Effector memory CD4-positive, alpha-beta T cell (primary cell): ENCODE data around the gene BAZ2B.

ENCODE experiments used
- DNase-seq, 3 donors: peaks; one replicate each; pipeline ENCODE4 v3.0.0-alpha.2; 2020
- H3K27ac ChIP-seq: 2 replicates; pipeline ENCODE4 v1.7.0; 2013; ENCODE audit warnings: mild to moderate bottlenecking, low read length, moderate library complexity; ENCODE audit not compliant: insufficient read depth, poor library complexity, severe bottlenecking
- H3K27me3 ChIP-seq: replicated peaks from 2 replicates; pipeline ENCODE4 v1.7.0; 2013; ENCODE audit warnings: mild to moderate bottlenecking, low read length; ENCODE audit not compliant: insufficient read depth, control insufficient read depth, poor library complexity, severe bottlenecking
- H3K36me3 ChIP-seq: 2 replicates; pipeline ENCODE4 v1.7.0; 2013; ENCODE audit warnings: mild to moderate bottlenecking, low read length, moderate library complexity; ENCODE audit not compliant: control insufficient read depth, insufficient read depth
- H3K4me1 ChIP-seq: 2 replicates; pipeline ENCODE4 v1.7.0; 2013; ENCODE audit warnings: low read length, mild to moderate bottlenecking; ENCODE audit not compliant: control insufficient read depth, insufficient read depth, poor library complexity, severe bottlenecking
- H3K4me3 ChIP-seq: 2 replicates; pipeline ENCODE4 v1.7.0; 2013; ENCODE audit warnings: low read length, low read depth, mild to moderate bottlenecking; ENCODE audit not compliant: insufficient read depth, poor library complexity, severe bottlenecking
- H3K9me3 ChIP-seq: 2 replicates; pipeline ENCODE4 v1.7.0; 2013; ENCODE audit warnings: mild to moderate bottlenecking, low read length, moderate library complexity; ENCODE audit not compliant: control insufficient read depth

The BAZ2B gene

DNA sequence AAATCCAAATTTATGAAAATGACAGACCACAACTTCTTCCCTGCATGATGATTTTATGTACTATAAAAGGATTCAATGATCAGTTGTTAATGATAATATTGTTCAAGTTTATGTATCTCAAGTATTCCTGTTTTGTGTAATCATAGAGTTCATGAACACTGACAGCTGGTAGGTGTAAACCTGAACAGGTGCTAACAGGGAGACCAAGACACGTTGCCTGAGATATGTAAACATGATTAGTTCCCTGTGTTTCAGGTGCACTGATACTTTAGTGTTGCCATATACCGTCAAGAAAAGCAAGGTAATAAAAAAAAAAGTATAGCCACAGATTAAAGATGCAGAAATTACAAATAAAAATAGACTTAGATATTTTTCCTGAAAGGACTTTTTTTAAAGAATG lies 131.8 kb downstream of the BAZ2B start:
- no peak overlapping the region for H3K4me3 ChIP-seq
- H3K36me3 ChIP-seq: no peaks in the 10 kb centered on the region
- no peaks in the 10 kb centered on the region for H3K9me3 ChIP-seq
- H3K27ac ChIP-seq: no peak overlapping the region
- DNase-seq: no peak
- no peaks in the 10 kb centered on the region for H3K27me3 ChIP-seq
- no peaks in the 10 kb centered on the region for H3K4me1 ChIP-seq

DNA sequence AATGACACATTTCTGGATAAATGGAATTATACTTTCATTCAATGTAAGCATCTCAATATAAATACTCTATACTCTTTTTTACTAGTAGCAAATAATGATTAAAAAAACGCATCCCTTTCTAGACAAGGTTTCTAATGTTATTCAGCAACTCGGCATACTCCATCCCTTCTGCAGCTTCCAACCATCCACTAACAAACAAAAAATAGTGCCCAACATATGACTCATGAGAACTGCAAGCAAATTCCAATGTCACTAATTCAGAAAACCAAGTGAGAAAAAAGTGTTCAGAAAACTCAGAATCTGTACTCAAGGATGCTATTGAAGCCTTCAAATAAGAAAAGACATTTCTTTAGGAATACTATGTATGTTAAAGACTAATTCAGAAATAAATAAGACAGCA lies 140.0 kb downstream of the BAZ2B start:
- H3K9me3 ChIP-seq: no peaks in the 10 kb centered on the region
- no peaks in the 10 kb centered on the region for H3K27me3 ChIP-seq
- DNase-seq: no peak
- H3K36me3 ChIP-seq: peaks cover 5% of the 10 kb centered on the region
- H3K4me3 ChIP-seq: no peak overlapping the region
- H3K27ac ChIP-seq: no peak overlapping the region
- H3K4me1 ChIP-seq: no peaks in the 10 kb centered on the region

GRCh38 chr2:159475793-159476192 lies 140.6 kb downstream of the BAZ2B start:
- Histone ChIP-seq H3K27ac (no peak overlapping the region), H3K36me3 (peaks cover 5% of the 10 kb centered on the region), H3K4me1 (no peaks in the 10 kb centered on the region)

DNA sequence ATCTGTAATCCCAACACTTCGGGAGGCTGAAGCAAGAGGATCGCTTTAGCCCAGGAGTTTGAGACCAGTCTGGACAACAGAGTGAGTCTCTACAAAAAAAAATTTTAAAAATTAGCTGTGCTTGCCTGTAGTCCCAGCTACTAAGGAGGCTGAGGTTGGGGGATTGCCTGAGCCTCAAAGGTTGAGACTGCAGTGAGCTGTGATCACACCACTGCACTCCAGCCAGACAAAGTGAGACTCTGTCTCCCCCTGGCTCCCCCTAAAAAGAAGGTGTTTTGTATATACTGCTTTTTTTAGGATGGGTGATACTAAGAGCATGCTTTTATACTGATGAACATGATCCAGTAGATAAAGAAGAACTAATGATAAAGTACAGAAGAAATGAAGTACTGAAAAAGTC lies 145.0 kb downstream of the BAZ2B start:
- DNase-seq: no peak
- Histone ChIP-seq H3K36me3 (peaks cover 1% of the 10 kb centered on the region), H3K4me3 (no peak overlapping the region), H3K27ac (no peak overlapping the region), H3K4me1 (no peaks in the 10 kb centered on the region), H3K9me3 (no peaks in the 10 kb centered on the region), H3K27me3 (no peaks in the 10 kb centered on the region)

More at GRCh38 chr2:159475793-159476192, 140.6 kb downstream of the BAZ2B start:
- DNase-seq: no peak
- no peaks in the 10 kb centered on the region for H3K9me3 ChIP-seq
- no peak overlapping the region for H3K4me3 ChIP-seq
- no peaks in the 10 kb centered on the region for H3K27me3 ChIP-seq

GRCh38 chr2:159468257-159468656 lies 148.1 kb downstream of the BAZ2B start:
- DNase-seq: no peak
- Histone ChIP-seq H3K4me3 (no peak overlapping the region), H3K4me1 (no peaks in the 10 kb centered on the region), H3K27me3 (no peaks in the 10 kb centered on the region), H3K27ac (no peak overlapping the region), H3K36me3 (no peaks in the 10 kb centered on the region), H3K9me3 (no peaks in the 10 kb centered on the region)

GRCh38 chr2:159462961-159463360 lies 153.4 kb downstream of the BAZ2B start:
- no peak overlapping the region for H3K4me3 ChIP-seq
- no peaks in the 10 kb centered on the region for H3K4me1 ChIP-seq
- H3K27ac ChIP-seq: no peak overlapping the region
- H3K36me3 ChIP-seq: no peaks in the 10 kb centered on the region
- H3K27me3 ChIP-seq: no peaks in the 10 kb centered on the region
- no peak for DNase-seq
- no peaks in the 10 kb centered on the region for H3K9me3 ChIP-seq

DNA sequence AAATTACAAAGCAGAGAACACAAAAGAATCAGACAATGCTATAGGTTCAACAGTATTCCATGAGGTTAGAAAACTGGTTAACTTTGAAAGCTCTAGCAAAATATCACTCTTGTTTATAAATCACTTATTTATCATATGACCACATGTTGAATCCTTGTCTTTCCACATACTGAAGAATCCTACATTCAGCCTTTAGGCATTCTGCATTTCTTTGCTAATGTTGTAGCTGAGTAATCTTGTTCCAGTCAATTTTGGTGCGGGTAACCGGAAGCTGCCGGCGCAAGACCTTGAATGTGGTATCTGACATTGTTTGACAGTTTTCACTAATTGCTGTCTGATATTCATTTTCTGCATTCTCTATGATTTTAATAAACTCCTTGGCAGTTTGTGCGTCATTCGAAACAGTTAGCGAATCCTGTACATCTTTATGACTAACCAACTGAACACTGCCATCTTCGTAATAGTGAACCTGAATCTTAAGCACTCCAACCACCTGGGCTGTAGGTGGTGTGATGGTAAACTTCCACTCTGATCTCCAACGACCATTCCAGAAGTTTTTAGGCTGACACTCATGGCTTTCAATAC lies 154.1 kb downstream of the BAZ2B start:
- Histone ChIP-seq H3K27ac (no peak overlapping the region), H3K27me3 (no peaks in the 10 kb centered on the region), H3K4me1 (no peaks in the 10 kb centered on the region), H3K9me3 (no peaks in the 10 kb centered on the region), H3K4me3 (no peak overlapping the region), H3K36me3 (no peaks in the 10 kb centered on the region)
- no peak for DNase-seq

GRCh38 chr2:159461076-159461475 lies 155.3 kb downstream of the BAZ2B start:
- Histone ChIP-seq H3K4me1 (no peaks in the 10 kb centered on the region), H3K27ac (no peak overlapping the region), H3K27me3 (no peaks in the 10 kb centered on the region), H3K4me3 (no peak overlapping the region), H3K9me3 (no peaks in the 10 kb centered on the region), H3K36me3 (no peaks in the 10 kb centered on the region)
- no peak for DNase-seq

DNA sequence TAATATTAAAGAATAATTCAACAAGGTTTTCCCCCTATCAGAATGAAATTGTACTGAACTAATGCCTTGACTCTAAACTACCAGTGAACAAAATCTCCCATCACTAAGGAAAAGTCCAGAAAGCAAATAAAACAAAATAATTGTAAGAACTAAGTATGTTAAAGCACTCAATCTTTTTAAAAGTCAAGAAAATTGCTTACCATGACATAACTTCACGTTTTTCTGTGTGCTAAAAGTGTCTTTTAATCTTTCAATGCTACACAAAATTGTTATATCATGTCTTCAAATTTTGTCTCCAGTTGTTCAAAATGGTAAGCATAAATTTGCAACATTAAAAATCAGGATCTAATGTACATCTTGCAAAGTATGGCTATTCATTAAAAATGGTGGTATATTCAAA lies 156.1 kb downstream of the BAZ2B start:
- Histone ChIP-seq H3K9me3 (no peaks in the 10 kb centered on the region), H3K4me3 (no peak overlapping the region), H3K36me3 (no peaks in the 10 kb centered on the region), H3K27me3 (no peaks in the 10 kb centered on the region), H3K4me1 (peaks cover 3% of the 10 kb centered on the region), H3K27ac (no peak overlapping the region)
- no peak for DNase-seq

GRCh38 chr2:159459279-159459678 lies 157.1 kb downstream of the BAZ2B start:
- Histone ChIP-seq H3K27ac (no peak overlapping the region), H3K27me3 (no peaks in the 10 kb centered on the region), H3K4me3 (no peak overlapping the region), H3K4me1 (peaks cover 5% of the 10 kb centered on the region), H3K36me3 (no peaks in the 10 kb centered on the region), H3K9me3 (no peaks in the 10 kb centered on the region)
- DNase-seq: no peak
